SIG-M5 treated with dmso at 0.1 percent for 504 hours (cell line): ENCODE data around the gene ME1.
"Not testable (repeated sequence)": the region's sequence is repeated elsewhere in the genome, so short reads cannot be mapped to it uniquely, and the experiment has no call there.

Experiments used
- DNase-seq: peaks from one replicate; lab custom pipeline; 2025; ENCODE audit not compliant: unreplicated experiment; lab: John Stamatoyannopoulos, UW

The ME1 gene

DNA sequence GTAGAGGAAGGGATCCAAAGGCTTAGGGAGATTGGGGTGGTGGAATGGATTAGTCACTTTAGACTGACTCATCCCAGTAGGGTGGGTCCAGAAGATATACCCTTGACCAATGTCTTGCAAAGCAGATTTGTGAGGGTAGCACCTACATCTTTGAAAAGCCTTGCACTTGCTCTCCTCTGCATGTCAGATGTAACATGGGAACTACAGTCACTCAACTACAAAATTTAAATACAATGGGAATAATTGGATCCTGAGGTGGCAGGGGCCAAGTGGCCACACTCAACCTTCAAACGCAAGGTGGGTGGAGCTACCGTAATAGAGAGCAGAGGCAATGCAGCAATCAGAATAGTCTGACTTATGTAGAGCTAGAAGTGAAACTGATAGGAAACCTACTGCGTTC is 71.2 kb downstream of the ME1 start:
- DNase-seq = no peak

DNA sequence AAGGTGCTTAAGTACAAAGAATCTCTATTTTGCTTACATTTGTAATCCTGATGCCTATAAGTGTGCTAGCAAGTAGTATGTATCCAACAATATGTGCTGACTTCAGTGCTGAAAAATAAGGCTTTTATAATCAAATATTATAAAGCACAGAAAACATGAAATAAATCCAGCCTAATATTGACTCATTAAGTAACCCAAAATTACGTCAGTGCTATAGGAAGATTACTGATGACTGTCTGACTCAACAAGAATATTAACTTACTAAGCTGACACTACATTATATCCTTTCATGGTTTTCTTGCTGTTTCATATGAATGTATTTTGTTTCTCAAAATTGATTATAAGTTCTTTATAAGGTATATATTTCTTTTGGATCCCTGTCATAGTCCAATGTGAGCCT is 76.1 kb downstream of the ME1 start:
- DNase-seq = no peak

DNA sequence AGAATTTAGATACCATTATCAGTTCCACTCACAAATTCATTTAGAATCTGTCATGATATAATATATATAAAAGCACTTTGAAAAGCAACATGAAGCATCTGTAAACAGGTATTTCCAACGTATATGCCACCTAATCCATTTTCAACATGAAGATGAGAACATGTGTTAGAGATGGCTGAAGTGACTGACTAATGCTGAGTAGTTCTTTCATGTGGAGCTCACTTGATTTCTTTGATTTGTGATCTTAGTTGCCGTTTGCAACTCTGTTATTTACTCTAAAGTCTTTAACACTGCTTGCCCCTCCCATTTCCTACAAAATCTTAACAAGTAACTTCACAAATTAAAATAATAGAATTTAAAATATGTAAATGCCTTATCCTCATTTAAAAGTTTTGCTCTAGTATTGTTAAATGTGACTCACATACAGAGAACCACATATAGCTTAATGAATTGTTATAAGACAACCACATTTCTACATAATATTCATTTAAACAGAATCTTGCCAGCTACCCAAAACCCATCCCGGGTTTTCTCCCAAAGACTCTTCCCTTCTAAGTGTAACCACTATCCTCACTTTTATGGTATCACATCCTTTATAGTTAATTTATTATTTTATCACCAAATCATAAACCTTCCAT is 78.3 kb downstream of the ME1 start:
- DNase-seq = no peak

DNA sequence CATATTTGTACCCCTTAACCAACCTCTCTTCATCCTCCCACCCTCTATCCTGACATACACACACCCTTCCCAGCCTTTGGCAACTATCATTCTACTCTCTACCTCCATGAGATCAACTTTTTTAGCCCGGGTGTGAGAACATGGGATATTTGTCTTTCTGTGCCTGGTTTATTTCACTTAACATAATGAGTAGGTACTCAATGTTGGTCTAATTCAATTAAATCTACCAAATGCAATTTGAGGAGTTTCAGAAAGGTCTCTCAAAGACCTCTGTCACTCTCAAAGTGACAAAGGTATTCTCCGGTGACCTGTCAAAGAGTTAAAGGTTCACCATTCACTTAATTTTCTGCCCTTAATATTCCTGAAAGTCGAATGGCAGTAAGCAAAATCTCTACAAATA is 87.7 kb downstream of the ME1 start:
- DNase-seq = no peak

DNA sequence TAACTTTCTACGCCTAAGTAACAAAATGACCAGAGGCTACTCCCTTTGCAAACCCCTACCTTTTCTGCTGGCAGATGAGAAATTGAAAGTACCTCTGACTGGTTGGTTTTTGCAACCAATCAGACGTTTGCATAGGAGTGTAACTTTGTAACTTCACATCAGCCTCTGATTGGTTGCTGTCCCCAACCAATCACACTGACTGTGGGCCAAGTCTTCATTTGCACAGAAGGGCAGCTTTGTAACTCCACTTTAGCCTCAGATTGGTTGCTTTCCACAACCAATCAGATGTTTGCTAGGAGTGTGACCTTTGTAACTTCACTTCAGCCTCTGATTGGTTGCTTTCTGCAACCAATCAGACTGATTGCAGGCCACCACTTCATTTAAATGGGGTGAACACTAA is 89.1 kb downstream of the ME1 start:
- no peak for DNase-seq

DNA sequence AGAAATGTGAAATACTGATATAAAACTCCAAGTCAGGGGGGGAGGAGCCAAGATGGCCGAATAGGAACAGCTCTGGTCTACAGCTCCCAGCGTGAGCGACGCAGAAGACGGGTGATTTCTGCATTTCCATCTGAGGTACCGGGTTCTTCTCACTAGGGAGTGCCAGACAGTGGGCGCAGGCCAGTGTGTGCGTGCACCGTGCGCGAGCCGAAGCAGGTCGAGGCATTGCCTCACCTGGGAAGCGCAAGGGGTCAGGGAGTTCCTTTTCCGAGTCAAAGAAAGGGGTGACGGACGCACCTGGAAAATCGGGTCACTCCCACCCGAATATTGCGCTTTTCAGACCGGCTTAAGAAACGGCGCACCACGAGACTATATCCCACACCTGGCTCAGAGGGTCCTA is 96.9 kb downstream of the ME1 start:
- not testable (repeated sequence) for DNase-seq

DNA sequence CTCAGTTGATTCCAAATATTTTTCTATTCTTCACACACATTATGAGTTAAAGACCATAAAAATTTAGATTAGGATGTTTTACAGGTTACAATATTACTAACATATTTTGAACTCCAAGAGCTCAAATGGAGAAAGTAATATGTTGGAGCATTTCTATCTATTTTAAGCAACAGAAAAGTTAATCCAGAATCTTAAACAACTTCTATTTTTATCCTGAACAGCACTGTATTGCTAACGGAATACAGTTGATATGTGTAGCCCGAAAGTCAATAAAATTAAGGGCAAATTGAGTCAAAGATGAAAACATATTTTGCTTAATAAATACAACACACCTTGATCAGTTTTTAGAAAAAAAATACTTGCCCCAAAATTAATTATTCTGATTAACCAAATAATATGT is 97.4 kb downstream of the ME1 start:
- DNase-seq = no peak

DNA sequence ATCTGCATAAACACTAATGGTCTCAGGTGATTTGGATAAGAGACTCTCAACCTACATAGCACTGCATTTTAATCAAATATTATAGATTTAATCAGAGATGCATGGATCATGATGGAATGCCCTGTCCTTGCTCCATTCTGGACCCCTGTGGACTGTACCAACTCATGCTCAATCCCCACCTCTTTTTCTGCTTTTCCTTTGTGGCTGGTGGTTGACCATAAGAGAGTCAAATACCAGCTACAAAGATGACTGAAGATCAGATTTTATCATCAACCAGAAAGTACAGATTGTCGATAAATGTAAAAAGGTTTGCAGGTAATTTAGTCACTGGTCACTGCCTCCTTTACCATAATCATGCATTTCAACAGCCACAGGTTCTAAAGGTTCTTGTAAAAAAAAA is 116.2 kb downstream of the ME1 start:
- DNase-seq = no peak

DNA sequence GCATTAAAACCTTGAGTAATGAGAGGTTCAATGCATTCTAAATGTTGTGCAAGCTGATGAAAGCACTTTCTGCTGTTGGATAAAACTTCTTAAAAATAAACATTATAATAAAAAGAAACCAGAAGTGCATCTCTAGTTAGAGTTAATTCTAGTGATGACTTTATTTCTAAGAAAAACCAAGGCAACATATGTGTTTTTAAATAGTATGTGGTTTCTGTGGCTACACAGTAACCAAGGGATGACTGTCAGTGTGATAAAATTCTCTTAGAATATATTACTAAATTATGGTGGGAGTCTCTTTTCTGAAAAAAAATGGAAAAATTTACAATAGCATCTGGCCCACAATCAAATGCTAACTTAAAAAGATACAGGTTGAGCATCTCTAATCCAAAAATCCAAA is 117.0 kb downstream of the ME1 start:
- no peak for DNase-seq

DNA sequence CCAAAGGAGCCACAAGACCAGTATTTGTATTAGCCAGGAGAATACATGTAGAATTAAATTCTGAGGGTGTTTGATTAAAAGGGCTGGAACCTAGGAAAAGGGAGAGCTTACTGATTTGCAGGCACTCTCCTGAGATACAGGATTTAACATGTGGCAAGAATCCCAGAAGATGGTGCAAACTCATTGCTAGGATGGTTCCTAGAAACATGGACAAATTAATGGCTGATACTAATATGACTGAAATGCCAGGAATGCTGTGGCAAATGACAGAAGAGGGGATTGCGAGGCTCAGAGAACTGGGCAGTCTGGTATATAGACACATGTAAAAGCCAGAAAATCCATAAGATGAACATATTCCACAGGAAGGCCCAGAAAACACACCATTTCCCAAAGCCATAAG is 119.6 kb downstream of the ME1 start:
- no peak for DNase-seq

DNA sequence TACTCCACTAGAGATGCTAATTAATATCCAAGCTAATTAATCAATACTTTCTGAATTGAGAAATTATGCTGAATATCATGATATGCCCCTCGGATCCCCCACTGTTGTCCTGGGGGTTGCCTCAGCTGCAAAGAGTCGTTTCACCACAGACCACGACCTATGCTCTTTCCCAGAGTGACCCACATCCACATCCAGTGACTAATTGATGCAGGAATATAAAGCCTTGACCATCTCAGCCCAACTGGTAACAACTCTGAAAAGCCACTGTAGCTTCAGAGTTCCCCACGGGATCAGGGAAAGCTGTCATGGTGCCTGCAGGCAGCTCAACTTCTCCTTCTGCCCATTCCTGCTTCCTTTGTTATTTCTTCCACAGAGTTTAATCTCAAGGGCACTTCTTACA is 120.8 kb downstream of the ME1 start:
- no peak for DNase-seq

DNA sequence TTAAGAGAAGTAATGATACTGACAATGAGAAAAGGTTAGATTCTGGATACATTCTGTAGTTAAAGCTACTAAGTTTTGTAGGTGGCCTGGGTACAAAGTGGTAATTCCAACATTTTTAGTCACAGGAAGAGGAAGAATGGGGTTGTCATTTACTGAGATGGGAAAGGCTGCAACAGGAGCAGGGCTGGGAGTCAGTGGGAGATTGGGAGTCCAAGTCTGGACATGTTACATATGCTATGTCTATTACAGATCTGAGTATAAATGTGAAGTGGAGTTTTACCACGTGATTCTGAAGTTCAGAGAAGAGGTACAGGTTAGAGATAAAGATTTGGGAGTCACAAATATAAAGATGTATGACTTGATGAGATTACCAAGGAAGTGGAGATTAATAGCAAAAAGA is 121.5 kb downstream of the ME1 start:
- no peak for DNase-seq

DNA sequence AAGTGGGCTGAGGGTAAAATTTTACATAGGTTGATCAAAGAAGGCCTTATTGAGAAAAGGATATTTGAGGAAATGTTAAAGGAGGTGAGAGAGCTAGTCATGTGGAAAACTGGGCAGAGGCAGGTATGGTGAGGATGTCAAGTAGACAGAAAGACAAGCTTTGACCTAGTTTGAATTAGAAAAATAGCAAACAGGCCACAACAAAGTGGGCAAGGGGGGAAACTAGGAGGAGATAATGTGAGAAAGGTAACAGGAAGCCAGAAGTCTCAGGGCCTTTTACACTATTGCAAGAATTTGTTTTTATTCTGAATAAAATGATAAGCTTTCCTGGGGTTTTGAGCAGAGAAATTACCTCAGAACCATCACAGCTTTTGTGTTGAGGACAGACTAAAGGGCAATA is 122.0 kb downstream of the ME1 start:
- DNase-seq = no peak

DNA sequence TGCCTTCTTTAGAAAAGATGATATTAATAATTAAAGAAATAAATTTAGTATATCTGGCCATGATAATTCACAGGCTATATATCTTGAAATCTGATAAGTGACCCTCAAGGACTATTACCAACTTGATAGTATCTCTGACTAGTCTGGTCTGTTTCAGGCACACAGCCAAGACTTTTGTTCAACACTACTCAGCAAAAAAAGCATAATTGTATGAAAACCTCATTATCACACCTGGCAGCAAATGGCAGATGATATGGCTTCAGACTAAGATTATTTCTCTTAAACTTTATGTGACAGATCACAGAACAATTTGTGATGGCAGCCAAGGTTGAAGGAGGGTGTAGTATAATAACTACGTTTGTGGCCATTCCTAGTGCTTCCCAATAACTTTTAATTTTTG is 123.0 kb downstream of the ME1 start:
- no peak for DNase-seq

DNA sequence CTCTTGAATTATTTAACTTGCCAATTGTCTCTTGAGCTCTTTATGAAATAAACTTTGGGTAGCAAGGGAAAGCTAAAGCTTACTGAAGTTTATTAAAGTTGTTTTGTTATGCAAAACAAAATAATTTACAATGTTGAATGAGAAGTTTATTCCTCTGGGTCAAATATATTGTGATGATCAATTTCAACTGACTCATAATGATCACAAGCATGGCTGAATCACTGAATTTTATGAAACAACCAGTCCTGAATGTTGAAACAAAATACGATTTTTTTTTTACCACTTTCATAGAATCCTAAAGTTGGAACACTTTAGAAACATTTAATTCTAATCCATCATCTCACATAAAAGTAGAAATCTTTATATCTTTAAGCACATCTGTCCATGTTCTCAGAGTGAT is 127.4 kb downstream of the ME1 start:
- DNase-seq = no peak

DNA sequence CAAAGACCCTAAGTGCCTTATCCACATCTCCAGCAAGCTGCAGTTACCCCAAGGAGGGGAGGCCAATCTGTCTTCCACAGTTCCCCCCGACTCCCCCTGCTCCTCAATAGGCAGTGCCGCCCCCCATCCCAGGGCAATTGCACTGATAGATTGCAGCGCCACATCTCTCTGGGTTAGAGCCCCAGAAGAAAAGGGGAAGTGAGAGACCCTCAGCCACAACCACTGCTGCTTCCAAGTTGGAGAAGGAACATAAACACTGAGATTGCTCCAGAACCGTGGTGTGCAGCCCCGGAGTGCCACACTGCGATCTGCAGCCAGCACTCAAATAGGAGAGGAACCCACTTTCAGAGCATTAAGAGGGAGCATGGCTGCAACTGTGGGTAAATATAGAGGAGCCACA is 136.2 kb downstream of the ME1 start:
- DNase-seq = peak; percentile 26

DNA sequence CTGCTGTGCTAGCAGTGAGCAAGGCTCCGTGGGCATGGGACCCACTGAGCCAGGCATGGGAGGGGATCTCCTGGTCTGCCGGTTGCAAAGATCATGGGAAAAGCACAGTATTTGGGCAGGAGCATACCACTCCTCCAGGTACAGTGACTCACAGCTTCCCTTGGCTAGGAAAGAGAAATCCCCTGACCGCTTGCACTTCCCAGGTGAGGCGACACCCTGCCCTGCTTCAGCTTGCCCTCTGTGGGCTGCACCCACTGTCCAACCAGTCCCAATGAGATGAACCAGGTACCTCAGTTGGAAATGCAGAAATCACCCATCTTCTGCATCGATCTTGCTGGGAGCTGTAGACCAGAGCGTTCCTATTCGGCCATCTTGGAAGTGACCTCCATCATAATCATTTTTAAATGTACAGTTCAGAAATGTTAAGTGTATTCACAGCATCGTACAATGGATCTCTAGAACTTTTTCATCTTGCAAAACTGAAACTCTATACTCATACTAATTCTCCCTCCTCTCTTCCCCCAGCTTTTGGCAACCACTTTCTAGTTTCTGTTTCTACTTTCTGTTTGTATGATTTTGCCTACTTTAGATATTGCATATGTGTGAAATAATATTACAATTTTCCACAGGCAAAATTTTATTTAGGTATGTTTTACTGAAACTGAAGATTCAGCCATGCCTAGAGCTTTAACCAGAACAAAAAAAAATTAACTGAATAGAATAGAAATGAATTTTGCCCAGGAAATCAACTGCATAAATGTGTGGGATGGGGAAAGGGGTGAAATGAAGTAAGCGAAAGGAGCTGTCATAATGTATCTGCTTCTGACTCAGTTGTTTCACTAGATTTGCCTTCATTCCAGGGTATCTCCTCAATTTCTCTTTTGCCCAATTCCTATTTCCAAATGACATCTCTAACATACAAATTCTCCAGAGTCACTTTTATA is 137.7 kb downstream of the ME1 start:
- DNase-seq = no peak

DNA sequence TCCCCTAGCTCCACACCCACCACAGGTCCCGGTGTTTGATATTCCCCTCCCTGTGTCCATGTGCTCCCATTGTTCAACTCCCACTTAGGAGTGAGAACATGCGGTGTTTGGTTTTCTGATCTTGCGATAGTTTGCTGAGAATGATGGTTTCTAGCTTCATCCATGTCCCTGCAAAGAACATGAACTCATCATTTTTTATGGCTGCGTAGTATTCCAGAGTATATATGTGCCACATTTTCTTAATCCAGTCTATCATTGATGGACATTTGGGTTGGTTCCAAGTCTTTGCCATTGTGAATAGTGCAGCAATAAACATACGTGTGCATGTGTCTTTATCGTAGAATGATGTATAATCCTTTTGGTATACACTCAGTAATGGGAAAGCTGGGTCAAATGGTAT is 143.6 kb downstream of the ME1 start:
- not testable (repeated sequence) for DNase-seq

DNA sequence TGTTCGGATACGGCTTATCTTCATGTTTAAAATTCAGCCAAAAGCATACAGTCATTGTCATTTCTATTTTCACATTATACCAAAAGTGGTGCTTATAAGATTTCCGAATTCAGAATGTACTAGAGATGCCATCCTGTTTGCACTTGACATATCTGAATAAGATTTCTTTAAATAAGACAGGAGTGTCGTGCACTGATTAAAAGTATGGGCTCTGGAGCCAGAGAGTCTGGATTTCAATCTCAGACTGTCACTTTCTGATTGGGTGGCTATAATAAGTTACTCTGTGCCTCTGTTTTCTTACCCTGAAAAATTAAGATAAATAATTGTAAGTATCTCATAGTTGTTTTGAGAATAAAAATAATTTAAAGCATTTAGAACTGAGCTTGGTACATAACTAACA is 144.9 kb downstream of the ME1 start:
- no peak for DNase-seq

DNA sequence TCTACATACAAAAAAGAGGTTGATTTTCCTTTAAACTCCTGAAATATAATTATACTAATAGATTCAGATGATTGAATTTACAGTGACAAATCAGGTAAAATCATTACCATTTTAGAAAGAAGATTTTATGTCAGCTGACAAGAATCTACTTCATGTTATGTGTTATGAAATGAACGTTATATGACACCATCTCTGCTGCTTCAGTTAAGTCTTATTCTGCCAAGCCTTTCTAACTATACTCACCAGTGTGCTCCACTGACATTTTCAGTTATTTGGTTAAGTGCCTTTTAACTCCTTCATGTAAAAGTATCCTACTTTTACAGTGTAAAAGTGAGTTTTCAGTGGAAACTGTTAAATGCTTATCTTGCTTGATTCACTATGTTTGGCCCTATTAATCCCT is 157.3 kb downstream of the ME1 start:
- no peak for DNase-seq

DNA sequence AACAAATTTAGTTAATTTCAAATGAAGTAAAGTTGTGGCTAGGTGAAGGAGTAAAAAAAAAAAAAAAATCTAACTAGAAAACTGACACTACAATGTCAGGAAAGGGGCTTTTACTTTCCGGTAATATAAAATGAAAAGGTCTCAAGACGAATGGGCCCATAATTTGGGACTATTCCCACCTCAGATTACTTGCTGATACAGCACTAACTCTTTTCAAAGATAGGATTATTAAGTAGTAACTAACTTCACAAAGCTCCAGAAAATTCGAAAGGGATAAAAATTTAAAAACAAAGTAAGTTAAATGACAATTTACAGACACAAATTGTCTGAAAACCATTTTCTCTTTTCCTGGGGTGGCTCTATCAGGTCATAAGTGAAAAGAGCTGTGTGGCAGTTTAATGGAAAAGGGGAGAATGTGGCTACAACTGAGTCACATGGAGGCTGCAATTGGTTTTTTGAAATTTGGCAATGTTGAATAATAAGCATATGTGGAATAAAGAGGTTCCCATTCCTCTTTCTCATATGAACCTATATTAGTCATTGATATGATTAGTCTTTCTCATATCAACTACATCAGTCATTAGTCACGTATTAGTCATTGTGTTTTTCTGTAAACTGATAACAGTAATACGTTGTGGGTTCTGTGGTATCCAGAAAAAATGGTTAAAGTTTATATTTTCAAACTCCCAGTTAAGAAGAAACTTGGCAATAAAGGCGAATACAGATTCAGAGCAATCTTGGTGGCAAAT is 159.7 kb downstream of the ME1 start:
- DNase-seq = no peak

DNA sequence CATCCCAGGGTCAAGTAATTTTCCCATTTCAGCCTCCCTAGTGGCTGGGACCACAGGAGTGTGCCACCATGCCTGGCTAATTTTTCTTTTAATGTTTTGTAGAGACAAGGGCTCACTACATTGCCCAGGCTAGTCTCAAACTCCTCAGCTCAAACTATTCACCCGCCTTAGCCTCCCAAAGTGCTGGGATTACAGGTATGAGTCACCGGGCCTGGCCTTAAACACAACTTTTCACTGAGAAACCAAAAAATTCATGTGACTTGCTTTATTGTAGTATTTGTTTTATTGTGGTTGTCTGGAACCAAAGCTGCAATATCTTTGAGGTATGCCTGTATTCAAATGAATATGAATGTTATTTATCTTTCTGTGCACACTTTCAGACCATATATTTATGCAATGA is 165.5 kb downstream of the ME1 start:
- no peak for DNase-seq
